SKM-1 treated with dmso at 0.1 percent for 144 hours (cell line): Measurements from ENCODE around the gene ARHGAP9.
"Not testable (repeated sequence)": the region's sequence is repeated elsewhere in the genome, so short reads cannot be mapped to it uniquely, and the experiment has no call there.

Experiments
- DNase-seq: peaks from one replicate; lab custom pipeline; 2025; ENCODE audit not compliant: unreplicated experiment; lab: John Stamatoyannopoulos, UW

ARHGAP9 gene

DNA sequence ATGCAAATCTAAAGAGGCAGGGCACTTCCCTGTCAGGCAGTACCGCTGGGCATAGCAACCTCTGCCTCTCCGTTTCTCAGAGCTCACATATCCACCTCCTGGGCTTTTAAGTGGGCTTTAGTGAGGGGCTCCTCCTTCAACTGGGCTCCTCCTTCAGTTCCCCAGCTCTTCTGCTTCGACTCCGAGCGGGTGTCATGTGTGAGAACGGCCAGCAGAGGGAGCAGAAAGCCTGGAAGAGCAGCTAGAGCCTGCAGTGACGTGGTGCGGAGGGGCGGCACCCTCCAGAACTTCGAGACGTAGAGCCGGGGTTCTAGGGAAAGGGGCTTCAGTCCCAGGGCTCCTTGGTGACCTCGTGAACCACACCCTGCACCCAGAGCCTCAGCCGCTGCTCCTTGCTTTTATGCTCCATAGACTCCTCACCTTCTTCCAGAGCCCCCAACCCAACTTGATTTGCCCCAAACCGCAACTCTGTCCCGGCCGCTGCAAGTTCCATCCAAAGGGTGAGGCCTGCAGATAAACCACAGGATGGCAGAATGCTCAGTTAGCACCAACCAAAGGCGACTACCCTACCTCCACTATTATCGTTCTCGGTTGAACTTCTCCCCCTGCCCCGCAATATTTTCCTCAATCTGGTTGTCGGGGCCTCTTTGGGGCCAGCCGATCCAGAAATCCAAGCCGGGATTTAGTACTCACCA is 20.5 kb downstream of the ARHGAP9 start:
- DNase-seq: peak; percentile 76

DNA sequence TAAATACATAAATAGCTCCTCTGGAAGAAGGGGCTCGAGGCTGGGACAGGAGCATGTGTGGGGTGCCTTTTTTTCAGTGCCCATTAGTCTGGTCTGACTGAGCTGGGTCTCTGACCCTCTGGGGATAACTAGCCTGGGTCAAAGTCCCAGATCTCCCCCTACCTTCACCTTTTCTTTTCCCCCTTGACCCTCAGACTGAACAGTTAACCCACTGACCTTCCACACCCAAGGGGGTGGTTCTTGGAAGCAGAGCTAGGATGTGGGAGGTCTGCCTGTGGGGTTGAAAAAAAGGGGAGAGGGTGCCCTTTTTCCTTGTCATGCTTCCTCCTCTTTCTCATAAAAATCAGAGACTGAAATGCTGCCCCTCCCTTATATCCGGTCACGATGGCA is 21.0 kb downstream of the ARHGAP9 start:
- DNase-seq: no peak

DNA sequence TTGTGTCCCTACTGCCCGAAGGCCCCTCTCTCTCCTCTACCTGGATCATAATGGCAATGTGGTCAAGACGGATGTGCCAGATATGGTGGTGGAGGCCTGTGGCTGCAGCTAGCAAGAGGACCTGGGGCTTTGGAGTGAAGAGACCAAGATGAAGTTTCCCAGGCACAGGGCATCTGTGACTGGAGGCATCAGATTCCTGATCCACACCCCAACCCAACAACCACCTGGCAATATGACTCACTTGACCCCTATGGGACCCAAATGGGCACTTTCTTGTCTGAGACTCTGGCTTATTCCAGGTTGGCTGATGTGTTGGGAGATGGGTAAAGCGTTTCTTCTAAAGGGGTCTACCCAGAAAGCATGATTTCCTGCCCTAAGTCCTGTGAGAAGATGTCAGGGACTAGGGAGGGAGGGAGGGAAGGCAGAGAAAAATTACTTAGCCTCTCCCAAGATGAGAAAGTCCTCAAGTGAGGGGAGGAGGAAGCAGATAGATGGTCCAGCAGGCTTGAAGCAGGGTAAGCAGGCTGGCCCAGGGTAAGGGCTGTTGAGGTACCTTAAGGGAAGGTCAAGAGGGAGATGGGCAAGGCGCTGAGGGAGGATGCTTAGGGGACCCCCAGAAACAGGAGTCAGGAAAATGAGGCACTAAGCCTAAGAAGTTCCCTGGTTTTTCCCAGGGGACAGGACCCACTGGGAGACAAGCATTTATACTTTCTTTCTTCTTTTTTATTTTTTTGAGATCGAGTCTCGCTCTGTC is 22.8 kb downstream of the ARHGAP9 start:
- no peak for DNase-seq

DNA sequence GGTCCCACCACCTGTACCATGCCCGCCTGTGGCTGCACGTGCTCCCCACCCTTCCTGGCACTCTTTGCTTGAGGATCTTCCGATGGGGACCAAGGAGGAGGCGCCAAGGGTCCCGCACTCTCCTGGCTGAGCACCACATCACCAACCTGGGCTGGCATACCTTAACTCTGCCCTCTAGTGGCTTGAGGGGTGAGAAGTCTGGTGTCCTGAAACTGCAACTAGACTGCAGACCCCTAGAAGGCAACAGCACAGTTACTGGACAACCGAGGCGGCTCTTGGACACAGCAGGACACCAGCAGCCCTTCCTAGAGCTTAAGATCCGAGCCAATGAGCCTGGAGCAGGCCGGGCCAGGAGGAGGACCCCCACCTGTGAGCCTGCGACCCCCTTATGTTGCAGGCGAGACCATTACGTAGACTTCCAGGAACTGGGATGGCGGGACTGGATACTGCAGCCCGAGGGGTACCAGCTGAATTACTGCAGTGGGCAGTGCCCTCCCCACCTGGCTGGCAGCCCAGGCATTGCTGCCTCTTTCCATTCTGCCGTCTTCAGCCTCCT is 23.4 kb downstream of the ARHGAP9 start:
- no peak for DNase-seq

DNA sequence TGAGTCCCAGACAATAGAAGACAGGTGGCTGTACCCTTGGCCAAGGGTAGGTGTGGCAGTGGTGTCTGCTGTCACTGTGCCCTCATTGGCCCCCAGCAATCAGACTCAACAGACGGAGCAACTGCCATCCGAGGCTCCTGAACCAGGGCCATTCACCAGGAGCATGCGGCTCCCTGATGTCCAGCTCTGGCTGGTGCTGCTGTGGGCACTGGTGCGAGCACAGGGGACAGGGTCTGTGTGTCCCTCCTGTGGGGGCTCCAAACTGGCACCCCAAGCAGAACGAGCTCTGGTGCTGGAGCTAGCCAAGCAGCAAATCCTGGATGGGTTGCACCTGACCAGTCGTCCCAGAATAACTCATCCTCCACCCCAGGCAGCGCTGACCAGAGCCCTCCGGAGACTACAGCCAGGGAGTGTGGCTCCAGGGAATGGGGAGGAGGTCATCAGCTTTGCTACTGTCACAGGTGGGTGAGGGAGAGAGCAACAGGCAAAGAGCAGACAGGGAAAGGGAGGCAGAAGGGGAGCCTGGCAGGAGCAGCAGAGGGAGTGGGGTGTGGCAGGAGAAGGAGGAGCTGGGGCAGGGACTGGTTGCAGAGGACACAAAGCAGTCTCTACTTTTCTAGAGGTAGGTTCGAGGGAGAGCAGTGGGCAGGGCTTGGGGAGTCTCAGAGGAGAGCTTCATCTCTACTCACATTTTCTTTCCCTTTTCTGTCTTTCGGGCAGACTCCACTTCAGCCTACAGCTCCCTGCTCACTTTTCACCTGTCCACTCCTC is 24.1 kb downstream of the ARHGAP9 start:
- no peak for DNase-seq

DNA sequence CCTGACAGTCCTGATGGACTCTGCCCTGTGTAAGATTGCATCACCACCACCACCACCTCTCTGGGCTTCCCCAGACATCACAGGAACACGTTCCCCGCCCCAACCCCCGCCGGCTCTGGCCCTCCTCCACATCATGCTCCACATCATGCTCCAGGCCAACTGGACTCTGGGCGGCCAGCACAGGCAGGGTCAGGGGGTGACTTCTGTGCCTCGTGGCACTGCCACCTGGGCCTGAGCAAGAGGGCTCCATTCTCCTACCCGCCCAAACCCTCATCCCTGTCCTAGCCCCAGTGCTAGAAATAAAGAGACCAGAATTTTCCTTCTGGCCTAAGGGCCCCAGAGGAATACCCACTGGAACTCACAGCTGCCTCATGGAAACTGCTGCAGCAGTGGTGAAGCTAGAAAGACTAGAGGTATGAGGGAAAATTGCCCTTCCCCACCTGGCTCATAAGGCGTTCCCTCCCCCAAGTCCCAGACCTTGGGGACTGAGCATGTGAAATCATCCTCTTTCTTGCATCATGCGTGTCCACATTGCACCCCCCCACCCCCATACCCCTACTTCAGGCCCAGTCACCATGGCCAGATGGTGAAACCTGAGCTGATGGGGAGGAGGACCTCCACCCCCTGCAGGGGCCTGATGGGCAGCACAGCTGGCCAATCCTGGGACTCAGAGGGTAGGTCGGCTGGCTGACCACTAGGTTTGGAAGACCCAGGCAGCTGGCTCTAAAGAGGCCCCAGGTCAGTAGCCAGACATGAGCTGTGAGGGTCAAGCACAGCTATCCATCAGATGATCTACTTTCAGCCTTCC is 24.9 kb downstream of the ARHGAP9 start, which contains the start of gene INHBE:
INHBE (plus strand) TSS at position 742 of the 808 bp plus-strand sequence. CDS start 230 bp downstream, outside the sequence.
- no peak for DNase-seq

DNA sequence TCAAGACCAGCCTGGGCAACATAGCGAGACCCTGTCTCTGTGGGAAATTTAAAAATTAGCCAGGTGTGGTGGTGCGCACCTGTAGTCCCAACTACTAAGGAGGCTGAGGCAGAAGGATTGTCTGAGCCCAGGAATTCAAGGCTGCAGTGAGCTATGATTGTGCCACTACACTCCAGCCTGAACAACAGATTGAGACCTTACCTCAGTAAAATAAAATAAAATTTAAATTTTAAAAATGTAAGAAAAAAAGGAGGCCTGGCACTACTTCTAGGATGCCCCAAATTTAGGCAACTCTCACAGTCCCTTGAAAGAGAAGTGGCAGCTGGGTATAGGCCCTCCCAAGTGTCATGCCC is 25.5 kb downstream of the ARHGAP9 start:
- DNase-seq: no peak

DNA sequence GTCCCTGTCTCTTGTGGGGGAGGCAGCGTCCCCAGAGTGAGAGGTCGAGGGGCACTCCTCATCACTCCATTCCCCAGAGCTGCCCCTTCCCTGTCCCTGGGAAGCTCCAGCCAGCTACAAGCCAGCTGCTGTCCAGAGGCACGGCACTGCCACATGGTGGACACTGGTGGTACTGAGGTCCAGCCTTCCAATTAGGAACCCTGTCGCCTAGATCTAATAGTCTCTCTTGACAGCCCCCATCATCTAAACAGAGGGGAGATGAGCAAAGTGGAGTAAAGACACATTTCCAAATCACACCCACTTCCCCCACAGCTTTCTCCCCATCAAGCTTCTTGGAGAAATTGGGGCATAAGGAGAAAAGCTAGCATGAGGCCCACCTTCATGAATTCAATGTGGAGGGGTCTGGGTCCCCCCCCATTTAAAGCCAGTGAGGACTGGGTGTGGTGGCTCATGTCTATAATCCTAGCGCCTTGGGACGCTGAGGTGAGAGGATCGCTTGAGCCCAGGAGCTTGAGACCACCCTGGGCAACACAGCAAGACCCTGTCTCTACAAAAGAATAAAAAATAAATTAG is 26.6 kb downstream of the ARHGAP9 start:
- DNase-seq: no peak

DNA sequence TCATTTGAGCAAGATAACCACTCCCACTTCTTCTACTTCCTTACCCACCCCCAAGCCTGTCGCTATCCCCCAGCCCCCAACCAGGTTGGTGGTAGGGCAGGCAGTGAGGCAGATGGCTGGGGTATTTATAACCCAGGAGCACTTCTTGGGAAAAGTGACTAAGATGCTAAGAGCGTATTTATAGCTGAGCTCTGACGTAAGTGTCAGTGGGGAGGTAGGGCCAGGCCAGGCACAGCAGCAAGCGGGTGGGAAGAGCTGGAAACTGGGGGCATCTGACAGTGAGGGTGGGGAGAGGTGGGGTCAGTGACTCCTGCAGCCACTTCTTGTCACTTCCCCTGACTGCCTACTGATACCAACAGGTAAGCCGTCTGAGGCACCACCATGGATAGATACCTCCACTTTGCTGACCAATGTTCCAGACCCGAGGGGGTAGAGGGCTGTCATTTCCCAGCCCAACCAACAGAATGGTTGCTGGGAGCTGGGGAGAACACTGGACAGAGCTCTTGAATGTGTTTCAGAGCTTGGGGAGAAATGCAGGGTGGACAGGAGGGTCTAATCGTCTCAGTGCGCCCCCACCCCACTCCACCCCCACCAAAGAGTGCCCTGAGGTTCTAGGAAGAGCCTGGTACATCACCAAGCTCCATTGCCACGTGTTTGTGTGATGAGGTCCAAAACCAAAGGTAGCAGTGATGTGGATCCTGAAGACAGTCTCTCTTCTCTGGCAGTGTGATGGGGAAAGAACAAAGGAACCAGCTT is 27.3 kb downstream of the ARHGAP9 start:
- no peak for DNase-seq

DNA sequence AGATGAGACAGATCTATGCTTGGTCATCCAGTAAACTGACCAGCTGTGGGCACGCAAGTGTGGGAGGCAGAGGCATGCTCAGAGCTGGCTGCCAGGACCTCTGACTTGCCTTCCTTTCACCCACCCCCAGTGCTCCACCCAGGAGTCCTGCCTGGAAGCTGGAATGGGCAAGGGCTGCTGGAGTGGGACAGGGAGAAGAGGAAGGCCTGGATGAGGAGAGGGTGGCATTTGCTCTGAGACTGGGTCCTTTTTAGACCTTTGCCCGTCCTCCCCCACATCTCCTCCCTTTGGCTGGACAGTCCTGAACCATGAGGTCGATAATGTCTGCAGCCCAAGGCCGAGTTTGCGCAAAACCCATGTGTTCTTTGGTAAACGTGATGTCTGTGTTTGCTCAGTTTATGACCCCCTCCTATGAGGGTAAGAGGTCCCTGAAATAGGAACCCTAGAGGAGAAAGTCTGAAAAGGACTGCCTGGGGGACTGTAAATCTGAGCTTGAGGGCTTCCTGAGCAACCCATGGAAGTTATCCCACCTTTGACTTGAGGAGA is 28.4 kb downstream of the ARHGAP9 start:
- no peak for DNase-seq

DNA sequence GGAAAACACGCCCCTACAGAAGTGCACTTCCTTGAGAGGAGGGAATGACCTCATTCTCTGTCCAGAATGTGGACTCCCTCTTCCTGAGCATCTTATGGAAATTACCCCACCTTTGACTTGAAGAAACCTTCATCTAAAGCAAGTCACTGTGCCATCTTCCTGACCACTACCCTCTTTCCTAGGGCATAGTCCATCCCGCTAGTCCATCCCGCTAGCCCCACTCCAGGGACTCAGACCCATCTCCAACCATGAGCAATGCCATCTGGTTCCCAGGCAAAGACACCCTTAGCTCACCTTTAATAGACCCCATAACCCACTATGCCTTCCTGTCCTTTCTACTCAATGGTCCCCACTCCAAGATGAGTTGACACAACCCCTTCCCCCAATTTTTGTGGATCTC is 29.6 kb downstream of the ARHGAP9 start:
- no peak for DNase-seq

DNA sequence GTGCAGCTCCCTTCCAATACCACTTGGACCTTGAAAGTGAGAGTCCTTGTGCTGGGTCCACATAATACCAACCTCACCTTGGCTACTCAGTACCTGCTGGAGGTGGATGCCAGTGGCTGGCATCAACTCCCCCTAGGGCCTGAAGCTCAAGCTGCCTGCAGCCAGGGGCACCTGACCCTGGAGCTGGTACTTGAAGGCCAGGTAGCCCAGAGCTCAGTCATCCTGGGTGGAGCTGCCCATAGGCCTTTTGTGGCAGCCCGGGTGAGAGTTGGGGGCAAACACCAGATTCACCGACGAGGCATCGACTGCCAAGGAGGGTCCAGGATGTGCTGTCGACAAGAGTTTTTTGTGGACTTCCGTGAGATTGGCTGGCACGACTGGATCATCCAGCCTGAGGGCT is 30.3 kb downstream of the ARHGAP9 start:
- DNase-seq: no peak

DNA sequence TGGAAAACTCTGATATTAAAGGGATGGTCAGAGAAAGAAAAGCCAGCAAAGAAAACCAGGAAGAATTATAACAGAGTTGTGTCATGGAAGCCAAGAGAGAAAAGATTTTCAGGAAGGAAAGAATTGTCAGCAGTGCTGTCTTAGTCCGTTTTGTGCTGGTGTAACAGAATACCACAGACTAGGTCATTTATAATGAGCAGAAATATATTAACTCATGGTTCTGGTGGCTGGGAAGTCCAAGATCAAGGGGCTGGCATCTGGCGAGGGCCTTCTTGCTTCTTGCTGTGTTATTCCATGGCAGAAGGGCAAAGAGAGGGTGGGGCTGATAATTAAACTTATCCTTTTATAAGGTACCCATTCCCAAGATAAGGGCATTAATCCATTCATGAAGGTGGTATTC is 31.0 kb downstream of the ARHGAP9 start:
- no peak for DNase-seq

DNA sequence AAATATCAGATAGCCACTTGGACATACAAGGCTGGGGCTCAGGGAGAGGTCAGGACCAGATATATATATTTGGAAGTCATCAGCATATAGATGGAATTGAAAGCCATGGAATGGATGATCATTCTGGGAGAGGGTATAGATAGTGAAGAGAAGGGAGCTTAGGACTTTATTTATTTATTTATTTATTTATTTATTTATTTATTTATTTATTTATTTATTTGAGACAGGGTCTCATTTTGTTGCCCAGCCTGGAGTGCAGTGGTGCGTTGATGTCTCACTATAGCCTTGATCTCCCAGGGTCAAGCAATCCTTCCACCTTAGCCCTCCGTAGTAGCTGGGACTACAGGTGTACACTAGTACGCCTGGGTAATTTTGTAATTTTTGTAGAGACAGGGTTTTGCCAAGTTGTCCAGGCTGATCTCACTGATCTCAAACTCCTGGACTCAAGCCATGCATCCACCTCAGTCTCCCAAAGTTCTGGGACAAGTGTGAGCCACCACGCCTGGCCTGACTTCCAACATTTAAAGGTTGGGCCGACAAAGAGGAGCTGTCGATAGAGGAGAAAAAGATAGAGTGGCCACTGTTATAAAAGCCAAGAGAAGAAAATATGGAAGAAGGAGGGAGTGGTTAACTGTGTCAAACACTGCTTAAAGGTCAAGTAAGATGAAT is 33.2 kb downstream of the ARHGAP9 start:
- no peak for DNase-seq

DNA sequence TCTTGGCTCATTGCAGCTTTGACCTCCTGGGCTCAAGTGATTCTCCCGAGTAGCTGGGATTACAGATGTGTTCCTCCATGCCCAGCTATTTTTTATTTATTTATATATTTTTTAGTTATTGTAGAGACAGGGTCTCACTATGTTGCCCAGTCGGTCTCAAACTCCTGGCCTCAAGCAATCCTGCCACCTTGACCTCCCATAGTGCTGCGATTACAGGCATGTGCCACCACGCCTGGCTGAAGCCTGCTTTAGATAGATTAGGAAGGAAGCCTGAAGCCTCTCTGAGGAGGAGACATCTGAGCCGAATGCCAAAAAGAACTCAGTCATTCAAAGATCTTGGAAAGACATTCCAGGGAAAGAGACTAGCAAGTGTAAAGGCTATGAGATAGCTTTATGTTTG is 34.9 kb downstream of the ARHGAP9 start:
- no peak for DNase-seq

DNA sequence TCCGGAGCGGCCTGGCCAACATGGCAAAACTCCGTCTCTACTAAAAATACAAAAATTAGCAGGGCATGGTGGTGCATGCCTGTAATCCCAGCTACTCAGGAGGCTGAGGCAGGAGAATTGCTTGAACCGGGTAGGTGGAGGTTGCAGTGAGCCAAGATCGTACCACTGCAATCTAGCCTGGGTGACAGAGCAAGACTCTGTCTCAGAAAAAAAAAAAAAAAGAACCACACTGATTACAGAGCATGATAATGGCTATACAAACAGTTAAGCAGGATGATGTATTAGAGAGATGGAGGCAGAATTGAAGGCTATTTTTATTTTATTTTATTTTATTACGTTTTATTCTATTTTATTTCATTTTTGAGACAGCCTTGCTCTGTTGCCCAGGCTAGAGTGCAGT is 35.3 kb downstream of the ARHGAP9 start:
- DNase-seq: not testable (repeated sequence)

DNA sequence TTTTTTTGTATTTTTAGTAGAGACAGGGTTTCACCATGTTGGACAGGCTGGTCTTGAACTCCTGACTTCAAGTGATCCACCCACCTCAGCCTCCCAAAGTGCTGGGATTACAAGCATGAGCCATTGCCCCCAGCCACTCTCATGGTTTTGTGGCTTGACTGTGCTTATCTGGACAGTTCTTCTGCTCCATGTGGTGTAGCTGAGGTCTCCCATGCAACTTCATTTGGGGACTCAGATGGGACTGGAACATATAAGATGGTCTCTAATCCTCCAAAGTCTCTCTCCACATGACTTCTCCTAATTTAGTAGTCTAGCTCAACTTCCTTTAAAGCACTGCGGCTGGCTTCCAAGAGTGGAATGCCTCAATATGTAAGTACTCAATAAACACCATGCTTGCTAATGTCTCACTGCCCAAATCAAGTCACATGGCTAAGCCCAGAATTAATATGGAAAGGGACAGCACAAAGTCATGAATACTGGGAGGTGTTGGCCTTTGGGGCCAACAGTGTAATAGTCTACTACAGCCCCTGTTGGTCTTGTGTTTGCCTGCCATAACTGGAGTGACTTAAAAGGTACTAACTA is 37.7 kb downstream of the ARHGAP9 start:
- DNase-seq: no peak

DNA sequence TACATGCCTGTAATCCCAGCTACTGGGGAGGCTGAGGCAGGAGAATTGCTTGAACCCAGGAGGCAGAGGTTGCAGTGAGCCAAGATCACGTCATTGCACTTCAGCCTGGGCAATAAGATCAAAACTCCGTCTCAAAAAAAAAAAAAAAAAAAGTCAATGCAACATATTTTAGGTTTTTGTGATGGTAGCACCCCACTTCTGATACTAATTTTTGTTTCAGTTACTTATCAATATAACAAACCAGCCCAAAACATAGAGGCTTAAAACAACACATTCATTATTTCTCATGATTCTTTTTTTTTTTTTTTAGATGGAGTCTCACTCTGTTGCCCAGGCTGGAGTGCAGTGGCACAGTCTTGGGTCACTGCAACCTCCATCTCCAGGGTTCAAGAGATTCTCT is 38.3 kb downstream of the ARHGAP9 start:
- DNase-seq: not testable (repeated sequence)
